OCI-LY7 (cell line): ENCODE results near the gene TBC1D2B.
"Not testable (repeated sequence)": the region's sequence is repeated elsewhere in the genome, so short reads cannot be mapped to it uniquely, and the experiment has no call there.

Experiments
- EZH2phosphoT487 ChIP-seq: fragments of 200-600 bp; sonication (generic); IDR thresholded peaks from 2 replicates; pipeline ENCODE4 v1.6.1; 2018; ENCODE audit warnings: low read depth, borderline replicate concordance, mild to moderate bottlenecking, mixed run types, antibody characterized with exemption, low read length, moderate library complexity, mixed read lengths
- TF ChIP-seq, protein P1 (sequence below): fragments of 200-600 bp; sonication (generic); conservative IDR thresholded peaks from 2 replicates; pipeline ENCODE4 v1.5.1; 2014; ENCODE audit warnings: mild to moderate bottlenecking, antibody characterized with exemption, low read length, moderate library complexity, mixed read lengths

DNA sequence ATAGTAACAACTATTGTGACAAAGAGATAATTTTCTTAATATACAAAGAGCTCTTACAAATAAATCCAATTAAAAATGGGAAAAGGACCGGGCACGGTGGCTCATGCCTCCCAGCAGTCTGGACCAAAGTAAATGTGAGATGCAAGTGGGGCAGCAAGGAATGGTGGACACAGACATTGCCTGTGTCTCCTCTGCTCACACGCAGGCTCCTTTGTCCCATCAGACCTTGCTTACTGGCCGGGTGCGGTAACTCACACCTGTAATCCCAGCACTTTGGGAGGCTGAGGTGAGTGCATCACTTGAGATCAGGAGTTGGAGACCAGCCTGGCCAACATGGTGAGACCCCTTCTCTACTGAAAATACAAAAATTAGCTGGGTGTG is 110.3 kb downstream of the TBC1D2B start:
- TF ChIP-seq, protein P1, sequence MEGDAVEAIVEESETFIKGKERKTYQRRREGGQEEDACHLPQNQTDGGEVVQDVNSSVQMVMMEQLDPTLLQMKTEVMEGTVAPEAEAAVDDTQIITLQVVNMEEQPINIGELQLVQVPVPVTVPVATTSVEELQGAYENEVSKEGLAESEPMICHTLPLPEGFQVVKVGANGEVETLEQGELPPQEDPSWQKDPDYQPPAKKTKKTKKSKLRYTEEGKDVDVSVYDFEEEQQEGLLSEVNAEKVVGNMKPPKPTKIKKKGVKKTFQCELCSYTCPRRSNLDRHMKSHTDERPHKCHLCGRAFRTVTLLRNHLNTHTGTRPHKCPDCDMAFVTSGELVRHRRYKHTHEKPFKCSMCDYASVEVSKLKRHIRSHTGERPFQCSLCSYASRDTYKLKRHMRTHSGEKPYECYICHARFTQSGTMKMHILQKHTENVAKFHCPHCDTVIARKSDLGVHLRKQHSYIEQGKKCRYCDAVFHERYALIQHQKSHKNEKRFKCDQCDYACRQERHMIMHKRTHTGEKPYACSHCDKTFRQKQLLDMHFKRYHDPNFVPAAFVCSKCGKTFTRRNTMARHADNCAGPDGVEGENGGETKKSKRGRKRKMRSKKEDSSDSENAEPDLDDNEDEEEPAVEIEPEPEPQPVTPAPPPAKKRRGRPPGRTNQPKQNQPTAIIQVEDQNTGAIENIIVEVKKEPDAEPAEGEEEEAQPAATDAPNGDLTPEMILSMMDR: not testable (repeated sequence)
- TF ChIP-seq EZH2phosphoT487: not testable (repeated sequence)
